Measurements from ENCODE around the gene G6PC1. TPM values are rescaled to one million over a fixed set of nuclear protein-coding genes. Genes with fewer than 3 reads are reported as not detected.

The G6PC1 gene
- total RNA-seq, 1 donor from 2014 or later: not detected

GRCh38 chr17:42868338-42868737 lies 32.3 kb upstream of the G6PC1 start:
- Histone ChIP-seq H2AFZ (replicated peaks) (no peak overlapping the region), H3F3A (ENCODE audit: low read depth) (no peaks in the 10 kb centered on the region), H3K4me3 (no peak overlapping the region), H3K27me3 (no peaks in the 10 kb centered on the region), H3K27ac (no peak overlapping the region), H3K4me1 (no peaks in the 10 kb centered on the region), H3K9me3 (ENCODE audit: low read depth) (peaks cover 4% of the 10 kb centered on the region), H4K20me1 (ENCODE audit: low read depth) (no peaks in the 10 kb centered on the region), H3K9ac (no peak overlapping the region), H3K79me2 (ENCODE audit: low read depth) (no peaks in the 10 kb centered on the region), H3K36me3 (no peaks in the 10 kb centered on the region), H3K4me2 (no peak overlapping the region)
- no peak for DNase-seq (ENCODE audit: low spot score)
- H3K27ac Mint-ChIP-seq: no peak overlapping the region
- H3K4me3 Mint-ChIP-seq: no peak overlapping the region
- peaks cover 24% of the 10 kb centered on the region for H3K9me3 Mint-ChIP-seq
- H3K27me3 Mint-ChIP-seq (ENCODE audit: insufficient read depth, low read depth): peaks cover 5% of the 10 kb centered on the region
- no peaks in the 10 kb centered on the region for H3K36me3 Mint-ChIP-seq
- H3K4me1 Mint-ChIP-seq: peaks cover 7% of the 10 kb centered on the region
- TF ChIP-seq CTCF (IDR thresholded peaks at IDR 0.05) (no peak), EZH2 (IDR thresholded peaks at IDR 0.05) (no peak), EZH2phosphoT487 (IDR thresholded peaks at IDR 0.05) (no peak)

- no peak overlapping the region for H3K27ac ChIP-seq
- H3K9me3 ChIP-seq (ENCODE audit: low read depth): peaks cover 4% of the 10 kb centered on the region
- H3K9me3 Mint-ChIP-seq: peaks cover 24% of the 10 kb centered on the region
- TF ChIP-seq EZH2phosphoT487 (IDR thresholded peaks at IDR 0.05) (no peak), EZH2 (IDR thresholded peaks at IDR 0.05) (no peak), CTCF (IDR thresholded peaks at IDR 0.05) (no peak)
- no peak overlapping the region for H3K9ac ChIP-seq
- H3K4me2 ChIP-seq: no peak overlapping the region
- DNase-seq (ENCODE audit: low spot score): no peak
- peaks cover 2% of the 10 kb centered on the region for H3K27me3 ChIP-seq
- H3F3A ChIP-seq (ENCODE audit: low read depth): no peaks in the 10 kb centered on the region
- H3K36me3 Mint-ChIP-seq: no peaks in the 10 kb centered on the region
- no peak overlapping the region for H3K4me3 Mint-ChIP-seq
- no peak overlapping the region for H3K4me3 ChIP-seq
- no peaks in the 10 kb centered on the region for H3K79me2 ChIP-seq (ENCODE audit: low read depth)
- H2AFZ ChIP-seq (replicated peaks): no peak overlapping the region
- H3K27me3 Mint-ChIP-seq (ENCODE audit: insufficient read depth, low read depth): peaks cover 4% of the 10 kb centered on the region
- H3K36me3 ChIP-seq: no peaks in the 10 kb centered on the region
- H3K4me1 Mint-ChIP-seq: no peaks in the 10 kb centered on the region
- no peaks in the 10 kb centered on the region for H3K4me1 ChIP-seq
- no peak overlapping the region for H3K27ac Mint-ChIP-seq
- no peaks in the 10 kb centered on the region for H4K20me1 ChIP-seq (ENCODE audit: low read depth)
Observed at GRCh38 chr17:42871647-42872046, 29.0 kb upstream of the G6PC1 start.

- Mint-ChIP-seq H3K27me3 (ENCODE audit: insufficient read depth, low read depth) (peaks cover 4% of the 10 kb centered on the region), H3K9me3 (peaks cover 24% of the 10 kb centered on the region), H3K36me3 (no peaks in the 10 kb centered on the region), H3K4me1 (no peaks in the 10 kb centered on the region), H3K27ac (no peak overlapping the region), H3K4me3 (no peak overlapping the region)
- H2AFZ ChIP-seq (replicated peaks): no peak overlapping the region
- H3K27ac ChIP-seq: no peak overlapping the region
- H3K4me3 ChIP-seq: no peak overlapping the region
- H3K27me3 ChIP-seq: peaks cover 9% of the 10 kb centered on the region
- H3K4me2 ChIP-seq: no peak overlapping the region
- no peaks in the 10 kb centered on the region for H3K36me3 ChIP-seq
- H3K79me2 ChIP-seq (ENCODE audit: low read depth): no peaks in the 10 kb centered on the region
- no peak for DNase-seq (ENCODE audit: low spot score)
- TF ChIP-seq EZH2 (IDR thresholded peaks at IDR 0.05) (no peak), EZH2phosphoT487 (IDR thresholded peaks at IDR 0.05) (no peak), CTCF (IDR thresholded peaks at IDR 0.05) (no peak)
- no peaks in the 10 kb centered on the region for H4K20me1 ChIP-seq (ENCODE audit: low read depth)
- peaks cover 4% of the 10 kb centered on the region for H3K9me3 ChIP-seq (ENCODE audit: low read depth)
- H3F3A ChIP-seq (ENCODE audit: low read depth): no peaks in the 10 kb centered on the region
- H3K9ac ChIP-seq: no peak overlapping the region
- H3K4me1 ChIP-seq: no peaks in the 10 kb centered on the region
Observed at GRCh38 chr17:42872251-42872965, 28.2 kb upstream of the G6PC1 start.
